ENCODE results near the gene RPS6KA1.

Gene RPS6KA1

DNA sequence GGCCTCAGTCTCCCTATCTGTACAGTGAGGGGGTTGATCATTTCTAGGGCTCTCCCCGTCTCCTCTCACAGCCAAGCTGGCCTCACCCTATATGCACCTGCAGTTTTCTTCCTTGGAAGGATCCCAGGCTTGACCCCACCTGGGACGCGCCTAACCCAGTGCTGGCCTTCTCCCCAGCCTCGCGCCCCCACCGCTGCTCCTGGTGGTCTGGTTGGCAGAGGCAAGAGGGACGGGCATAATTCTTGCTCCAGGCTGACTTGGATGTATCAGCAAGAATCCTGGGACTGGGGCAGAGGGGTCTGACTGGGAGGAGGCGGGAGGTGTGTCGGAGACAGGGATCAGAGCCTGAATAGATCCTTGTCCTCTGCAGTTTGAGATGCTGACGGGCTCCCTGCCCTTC, 25.2 kb downstream of the RPS6KA1 start:
- TF ChIP-seq, protein P1, sequence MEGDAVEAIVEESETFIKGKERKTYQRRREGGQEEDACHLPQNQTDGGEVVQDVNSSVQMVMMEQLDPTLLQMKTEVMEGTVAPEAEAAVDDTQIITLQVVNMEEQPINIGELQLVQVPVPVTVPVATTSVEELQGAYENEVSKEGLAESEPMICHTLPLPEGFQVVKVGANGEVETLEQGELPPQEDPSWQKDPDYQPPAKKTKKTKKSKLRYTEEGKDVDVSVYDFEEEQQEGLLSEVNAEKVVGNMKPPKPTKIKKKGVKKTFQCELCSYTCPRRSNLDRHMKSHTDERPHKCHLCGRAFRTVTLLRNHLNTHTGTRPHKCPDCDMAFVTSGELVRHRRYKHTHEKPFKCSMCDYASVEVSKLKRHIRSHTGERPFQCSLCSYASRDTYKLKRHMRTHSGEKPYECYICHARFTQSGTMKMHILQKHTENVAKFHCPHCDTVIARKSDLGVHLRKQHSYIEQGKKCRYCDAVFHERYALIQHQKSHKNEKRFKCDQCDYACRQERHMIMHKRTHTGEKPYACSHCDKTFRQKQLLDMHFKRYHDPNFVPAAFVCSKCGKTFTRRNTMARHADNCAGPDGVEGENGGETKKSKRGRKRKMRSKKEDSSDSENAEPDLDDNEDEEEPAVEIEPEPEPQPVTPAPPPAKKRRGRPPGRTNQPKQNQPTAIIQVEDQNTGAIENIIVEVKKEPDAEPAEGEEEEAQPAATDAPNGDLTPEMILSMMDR (IDR thresholded peaks at IDR 0.05; ENCODE audit: low read depth, low read length), result no peak
- DNase-seq (ENCODE audit: extremely low read depth, low read depth), result no peak

DNA sequence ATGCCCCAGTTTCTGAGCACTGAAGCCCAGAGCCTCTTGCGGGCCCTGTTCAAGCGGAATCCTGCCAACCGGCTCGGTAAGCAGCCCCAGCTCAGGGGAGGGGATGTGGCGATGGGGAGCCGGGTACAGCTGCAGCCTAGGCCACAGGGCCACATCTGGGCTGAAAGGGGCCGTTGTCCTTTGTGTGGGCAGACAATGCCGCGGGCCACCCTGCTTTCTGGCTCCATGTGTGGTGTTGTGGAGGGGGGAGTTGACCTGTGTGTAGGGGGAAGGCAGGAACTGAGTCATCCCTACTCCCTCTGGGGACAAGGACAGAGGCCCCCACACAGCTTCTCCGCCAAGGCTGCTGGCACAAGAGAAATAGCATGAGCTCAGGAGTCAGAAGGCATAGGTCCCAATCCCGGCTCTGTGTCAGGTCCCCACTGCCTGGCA, 26.0 kb downstream of the RPS6KA1 start:
- TF ChIP-seq, protein P1 (IDR thresholded peaks at IDR 0.05; ENCODE audit: low read depth, low read length), result no peak
- DNase-seq (ENCODE audit: extremely low read depth, low read depth), result no peak

DNA sequence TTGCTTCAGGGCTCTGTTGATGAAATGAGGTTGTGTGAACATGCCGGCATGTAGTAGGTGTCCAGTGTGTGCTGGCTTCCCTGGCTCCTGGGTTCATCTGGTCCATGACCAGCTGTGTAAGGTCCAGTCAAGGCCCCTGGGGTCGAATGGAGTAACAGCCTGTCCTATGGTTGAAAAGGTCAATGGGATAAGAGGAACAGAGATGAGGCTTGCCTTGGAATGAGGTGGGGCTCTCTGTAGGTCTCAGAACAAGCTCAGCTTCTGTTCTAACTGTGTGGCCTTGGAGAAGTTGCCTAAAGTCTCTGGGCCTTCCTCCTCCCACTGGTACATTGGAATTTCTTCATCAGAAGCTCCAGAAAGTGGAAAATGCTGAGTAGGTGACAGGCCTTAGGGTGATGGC, 26.6 kb downstream of the RPS6KA1 start:
- no peak for DNase-seq (ENCODE audit: extremely low read depth, low read depth)
- TF ChIP-seq, protein P1 (IDR thresholded peaks at IDR 0.05; ENCODE audit: low read depth, low read length), result no peak

DNA sequence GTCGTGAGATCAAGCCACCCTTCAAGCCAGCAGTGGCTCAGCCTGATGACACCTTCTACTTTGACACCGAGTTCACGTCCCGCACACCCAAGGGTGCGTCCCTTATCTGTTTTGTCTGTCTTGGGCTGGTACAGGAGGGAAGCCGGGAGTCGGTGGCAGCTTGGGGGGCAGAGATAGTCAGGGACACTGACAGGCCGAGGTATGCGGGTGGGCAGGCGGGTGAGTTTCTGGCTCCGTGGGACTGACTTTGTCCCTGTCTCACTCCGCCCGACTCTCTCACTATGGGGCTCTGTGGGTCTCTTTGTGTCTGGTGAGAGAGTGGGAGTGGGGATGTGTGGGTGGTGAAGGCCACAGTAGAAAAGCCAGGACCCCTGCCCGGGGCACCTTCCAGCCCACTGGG, 27.4 kb downstream of the RPS6KA1 start:
- TF ChIP-seq, protein P1 (IDR thresholded peaks at IDR 0.05; ENCODE audit: low read depth, low read length), result no peak
- no peak for DNase-seq (ENCODE audit: extremely low read depth, low read depth)

DNA sequence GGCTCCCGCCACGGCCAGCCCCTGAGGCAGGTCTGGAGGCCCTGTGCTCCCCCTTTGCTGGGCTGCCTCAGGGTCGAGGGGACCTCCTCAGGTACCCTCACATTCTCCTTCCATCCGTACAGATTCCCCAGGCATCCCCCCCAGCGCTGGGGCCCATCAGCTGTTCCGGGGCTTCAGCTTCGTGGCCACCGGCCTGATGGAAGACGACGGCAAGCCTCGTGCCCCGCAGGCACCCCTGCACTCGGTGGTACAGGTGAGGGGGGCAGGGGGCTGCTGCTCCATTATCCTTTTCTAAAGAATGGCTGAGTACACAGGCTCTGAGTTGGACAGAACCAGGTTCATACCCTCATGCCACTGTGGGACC, 29.1 kb downstream of the RPS6KA1 start:
- TF ChIP-seq, protein P1 (IDR thresholded peaks at IDR 0.05; ENCODE audit: low read depth, low read length), result no peak
- DNase-seq (ENCODE audit: extremely low read depth, low read depth), result no peak

DNA sequence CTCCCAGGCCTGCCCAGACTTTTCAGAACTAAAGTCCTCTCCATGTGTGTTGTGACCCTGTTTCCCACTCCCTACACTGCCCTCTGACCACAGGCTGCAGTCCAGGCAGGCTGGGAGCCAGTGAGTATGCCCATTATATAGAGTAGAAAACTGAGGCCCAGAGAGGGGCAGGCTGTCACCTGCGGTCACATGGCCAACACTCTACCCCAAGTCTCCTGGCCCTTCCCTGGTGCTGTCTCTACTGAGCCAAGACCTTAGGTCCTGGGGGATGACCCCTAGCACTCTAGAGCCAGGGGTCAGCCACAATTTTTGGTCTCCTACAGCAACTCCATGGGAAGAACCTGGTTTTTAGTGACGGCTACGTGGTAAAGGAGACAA, 30.8 kb downstream of the RPS6KA1 start:
- TF ChIP-seq, protein P1 (IDR thresholded peaks at IDR 0.05; ENCODE audit: low read depth, low read length), result no peak
- DNase-seq (ENCODE audit: extremely low read depth, low read depth), result no peak

DNA sequence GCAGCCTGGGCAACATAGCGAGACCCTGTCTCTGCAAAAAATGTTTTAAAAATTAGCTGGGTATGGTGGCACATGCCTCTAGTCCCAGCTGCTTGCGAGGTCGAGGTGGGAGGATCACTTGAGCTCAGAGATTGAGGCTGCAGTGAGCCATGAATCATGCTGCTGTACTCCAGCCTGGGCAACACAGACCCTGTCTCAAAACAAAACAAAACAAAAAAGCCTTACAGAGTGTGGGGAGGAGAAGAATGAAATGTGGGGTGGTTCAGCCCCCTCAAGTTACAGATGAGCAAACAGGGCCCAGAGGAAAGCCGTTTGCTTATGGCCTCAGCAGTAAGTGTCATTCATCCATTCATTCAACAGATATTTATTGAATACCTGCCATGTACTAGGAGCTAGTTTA, 40.7 kb downstream of the RPS6KA1 start:
- TF ChIP-seq, protein P1 (IDR thresholded peaks at IDR 0.05; ENCODE audit: low read depth, low read length), result no peak
- no peak for DNase-seq (ENCODE audit: extremely low read depth, low read depth)

Measured in AG09319 (cell line).